KBM-7 (cell line): ENCODE results near the gene CLK2.
A peak's percentile ranks its signal among the peaks of the same experiment; 100 is the strongest.

Experiments used
- DNase-seq: peaks from one replicate; pipeline ENCODE4 v3.0.0-alpha.2; 2015
- in situ Hi-C: fragments of 300-500 bp; cut with MboI; formaldehyde crosslinking; loops from 2 replicates; pipeline ENCODE4 v1.14.3; 2020; ENCODE audit warnings: low sequenced_read_pairs, low pct_unique_long_range_greater_than_20kb, mixed read lengths

Gene CLK2

DNA sequence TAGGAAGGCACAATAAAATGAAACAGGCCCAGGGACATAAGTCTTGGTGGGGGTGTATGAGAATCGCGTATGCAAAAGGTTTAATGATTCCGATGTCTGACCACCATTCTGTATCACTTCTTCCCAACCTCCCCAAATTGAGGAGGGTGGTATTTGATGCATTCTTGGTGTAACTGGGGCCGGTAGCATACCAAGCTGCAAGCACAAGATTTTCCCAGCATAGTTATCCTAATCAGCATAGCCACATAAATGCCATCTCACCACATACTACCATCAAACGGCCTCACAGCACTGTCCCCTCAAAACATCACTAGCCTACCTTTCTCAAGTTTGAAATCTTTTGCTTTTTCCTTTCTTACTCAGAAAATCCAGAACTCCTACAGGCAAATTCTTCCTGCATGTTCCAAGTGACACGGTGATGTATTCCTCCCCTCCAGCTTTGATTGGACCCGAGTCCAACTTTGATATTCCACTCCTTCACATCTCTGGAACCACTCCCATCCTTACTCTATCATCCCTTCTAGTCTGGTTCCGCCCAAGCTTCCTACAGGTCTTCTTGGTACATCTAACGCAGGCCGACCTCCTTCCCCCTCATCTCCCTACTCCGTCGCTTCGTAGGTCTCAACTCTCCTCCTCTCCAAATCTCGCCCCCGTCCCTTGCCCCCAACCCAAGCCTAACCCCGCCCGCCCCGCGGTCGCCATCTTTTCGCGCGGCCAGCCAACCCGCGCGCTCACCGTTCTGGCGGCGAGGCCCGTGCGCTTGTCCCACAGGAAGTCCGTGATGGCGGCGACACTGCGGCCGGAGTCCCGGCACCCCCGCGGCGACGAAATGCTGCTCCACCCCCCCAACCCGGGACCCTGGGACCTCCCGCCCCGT is 600 bp downstream of the CLK2 start:
- peak; percentile 39 for DNase-seq

DNA sequence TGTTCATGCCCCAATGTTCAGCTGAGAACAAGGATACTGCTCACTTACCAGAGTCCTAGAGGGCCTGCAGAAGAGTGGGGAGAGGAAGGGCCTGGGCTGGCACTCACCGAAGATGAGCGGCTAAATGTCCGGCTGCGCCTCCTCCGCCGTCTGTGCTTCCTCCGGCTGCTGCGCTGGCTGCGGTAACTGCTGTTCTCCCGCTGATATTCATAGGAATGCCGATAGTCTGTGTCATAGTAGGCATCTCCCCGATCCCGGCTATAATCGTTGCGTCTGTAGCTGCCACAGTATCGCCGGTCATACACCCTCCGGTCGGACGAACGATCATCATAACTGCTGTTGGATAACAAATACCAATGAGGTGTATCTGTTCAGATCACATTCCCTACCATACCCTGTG is 3.9 kb downstream of the CLK2 start:
- in situ Hi-C loops = no loop called here
- no peak for DNase-seq

More for the DNA sequence above, 600 bp downstream of the CLK2 start:
- in situ Hi-C loops = no loop called here

DNA sequence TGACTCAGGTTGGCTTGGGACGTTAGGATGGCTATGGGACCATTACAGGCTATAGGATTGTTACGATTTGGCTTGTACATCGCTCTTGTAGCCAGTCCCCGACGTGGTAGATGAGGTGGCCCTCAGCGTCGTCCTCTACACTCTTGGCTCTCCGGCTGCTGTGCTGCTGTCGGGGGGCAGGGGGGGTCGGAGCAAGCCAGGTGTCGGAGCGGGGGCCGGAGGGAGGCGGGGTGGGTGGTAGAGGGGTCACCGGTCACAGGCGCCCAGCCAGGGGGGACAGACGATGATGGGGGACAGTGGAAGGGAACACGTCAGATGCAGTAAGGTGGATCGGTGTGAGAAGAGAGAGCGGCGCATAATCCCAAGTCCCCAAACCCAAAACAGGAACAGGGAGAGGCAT is 4.7 kb downstream of the CLK2 start:
- in situ Hi-C loops = no loop called here
- DNase-seq = no peak

DNA sequence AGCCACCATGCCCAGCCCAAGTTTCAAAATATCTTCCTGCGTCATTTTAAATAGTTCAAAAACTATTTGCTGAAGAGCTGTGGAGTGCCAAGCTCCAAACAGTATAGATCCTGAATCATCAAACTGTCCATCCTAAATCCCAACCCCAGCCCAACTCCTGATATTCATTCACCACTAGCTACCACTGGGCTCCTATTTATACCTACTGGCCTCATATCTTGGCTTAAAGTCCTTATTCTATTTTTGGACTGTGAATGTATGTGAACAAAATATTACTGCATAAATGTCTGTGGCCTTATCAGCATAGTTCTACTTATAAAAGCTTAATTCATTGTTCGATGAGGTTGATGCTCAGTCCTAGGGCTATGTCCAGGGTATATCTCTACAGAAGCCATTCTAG is 5.9 kb downstream of the CLK2 start:
- in situ Hi-C loops = no loop called here
- no peak for DNase-seq

DNA sequence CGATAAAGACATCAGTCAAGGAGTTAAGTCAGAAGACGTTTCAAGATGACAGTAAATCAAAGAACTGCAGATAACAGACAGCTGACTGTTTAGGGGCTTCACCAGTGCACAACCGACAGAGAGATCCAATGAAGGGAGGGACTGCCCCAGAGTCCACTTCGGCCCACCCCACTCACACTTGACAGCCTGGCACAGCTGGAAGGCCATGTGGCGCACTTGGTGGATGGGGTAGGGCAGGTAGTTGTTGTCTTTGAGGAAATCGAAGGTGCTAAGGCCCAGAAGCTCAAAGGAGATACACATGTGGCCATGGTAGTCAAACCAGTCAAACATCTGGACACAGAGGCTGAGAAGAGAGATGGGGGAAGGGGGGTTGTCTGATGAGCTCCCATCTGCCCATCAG is 6.8 kb downstream of the CLK2 start:
- in situ Hi-C loops = no loop called here
- no peak for DNase-seq

DNA sequence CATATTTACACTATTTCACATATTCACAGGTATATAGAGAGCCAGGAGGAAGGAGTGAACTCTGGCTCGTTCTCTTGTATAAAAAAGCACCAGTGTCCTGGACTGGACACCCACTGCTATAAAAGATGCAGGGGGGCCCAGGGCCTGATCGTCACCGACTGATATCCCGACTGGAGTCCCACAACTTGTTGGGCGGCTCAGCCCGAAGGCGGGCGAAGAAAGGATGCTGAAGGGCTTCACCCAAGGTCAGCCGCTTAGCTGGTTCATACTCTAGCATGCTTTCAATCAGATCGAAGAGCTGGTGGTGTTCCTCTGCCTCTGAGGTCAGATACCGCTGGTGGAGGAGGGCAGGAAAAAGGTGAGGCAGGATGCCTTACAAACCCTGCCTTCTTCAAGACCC is 10.2 kb downstream of the CLK2 start:
- in situ Hi-C loops = no loop called here
- DNase-seq = no peak

DNA sequence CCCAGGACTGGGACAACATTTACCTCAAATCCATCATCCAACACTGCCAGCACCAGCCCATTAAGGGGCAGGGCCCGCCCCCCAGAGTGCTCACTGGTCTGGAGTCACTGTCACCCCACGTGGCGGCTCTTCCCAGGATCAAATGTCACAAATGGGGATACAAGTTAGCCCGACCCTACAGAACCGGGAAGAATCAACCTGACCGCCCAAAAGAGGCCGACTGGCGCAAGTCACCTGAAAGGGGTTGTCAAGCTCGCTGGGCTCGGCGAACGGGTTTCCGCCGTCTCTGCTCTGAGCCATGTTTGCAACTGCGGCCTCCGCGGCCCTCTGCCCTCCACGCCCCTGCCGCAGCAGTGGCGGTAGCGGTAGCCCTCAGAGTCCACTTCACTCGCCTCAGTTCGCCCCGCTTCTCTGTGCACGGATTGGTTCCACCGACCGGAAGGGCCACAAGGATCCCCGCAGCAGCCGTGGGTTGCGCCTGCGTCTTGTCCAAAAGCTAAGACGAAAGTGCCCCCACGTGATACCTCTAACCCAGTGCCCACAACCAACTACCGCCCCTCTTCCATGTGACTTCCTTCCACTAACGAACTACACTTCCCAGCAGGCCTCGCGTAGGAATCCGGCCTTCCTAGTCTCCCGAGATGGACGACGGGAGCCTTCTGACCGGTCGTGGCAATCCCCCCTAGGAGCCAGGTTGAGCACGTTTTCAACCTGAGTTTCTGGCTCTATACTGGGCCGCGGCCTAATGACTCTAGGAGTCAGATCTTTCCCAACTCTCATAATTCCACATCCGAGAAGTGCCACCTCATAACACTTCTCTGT is 11.2 kb downstream of the CLK2 start, which contains the start of gene SCAMP3:
SCAMP3 (minus strand) TSS at position 509 of the 822 bp plus-strand sequence; CDS start at position 300, 209 bp downstream.
- peak; percentile 97 for DNase-seq
- in situ Hi-C loops = no loop called here

DNA sequence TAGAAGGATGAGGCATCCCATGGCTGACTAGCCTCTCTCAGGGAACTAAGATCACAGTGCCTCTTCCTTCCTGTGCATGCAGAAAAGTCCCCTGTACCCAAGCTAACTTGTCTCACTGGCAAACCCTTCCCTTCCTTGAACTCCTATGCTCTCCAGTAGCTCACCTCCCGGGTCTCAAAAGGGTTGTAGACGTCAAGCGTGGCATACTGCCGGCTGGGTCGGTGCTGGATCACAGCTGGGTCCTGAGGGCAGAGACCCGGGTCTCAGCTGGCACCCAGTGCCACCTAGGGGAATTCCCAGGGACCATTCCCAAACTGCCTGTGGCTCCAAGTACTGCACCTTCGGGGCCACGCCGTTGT is 11.8 kb downstream of the CLK2 start:
- DNase-seq = peak; percentile 48

DNA sequence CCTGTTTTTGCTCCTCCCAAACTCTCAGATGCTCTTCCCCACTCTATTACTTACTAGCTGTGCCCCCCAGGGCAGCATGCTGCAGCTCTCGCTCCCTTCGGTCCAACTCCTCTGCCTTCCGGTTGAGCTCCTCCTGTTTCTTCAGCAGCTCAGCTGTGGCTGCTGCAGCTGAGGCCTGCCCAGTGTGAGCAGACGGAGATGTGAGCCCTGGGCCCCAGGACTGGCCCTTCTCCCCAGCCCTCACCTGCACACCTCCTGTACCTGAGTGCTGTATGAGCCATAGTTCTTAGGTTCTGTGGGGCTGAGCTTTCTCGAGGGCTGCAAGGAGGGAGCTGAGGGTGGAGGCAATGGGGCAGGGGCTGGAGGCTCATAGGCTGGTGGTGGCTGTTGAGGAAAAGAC is 13.0 kb downstream of the CLK2 start:
- in situ Hi-C loops = no loop called here

More for the DNA sequence above, 11.8 kb downstream of the CLK2 start:
- in situ Hi-C loops = no loop called here

DNA sequence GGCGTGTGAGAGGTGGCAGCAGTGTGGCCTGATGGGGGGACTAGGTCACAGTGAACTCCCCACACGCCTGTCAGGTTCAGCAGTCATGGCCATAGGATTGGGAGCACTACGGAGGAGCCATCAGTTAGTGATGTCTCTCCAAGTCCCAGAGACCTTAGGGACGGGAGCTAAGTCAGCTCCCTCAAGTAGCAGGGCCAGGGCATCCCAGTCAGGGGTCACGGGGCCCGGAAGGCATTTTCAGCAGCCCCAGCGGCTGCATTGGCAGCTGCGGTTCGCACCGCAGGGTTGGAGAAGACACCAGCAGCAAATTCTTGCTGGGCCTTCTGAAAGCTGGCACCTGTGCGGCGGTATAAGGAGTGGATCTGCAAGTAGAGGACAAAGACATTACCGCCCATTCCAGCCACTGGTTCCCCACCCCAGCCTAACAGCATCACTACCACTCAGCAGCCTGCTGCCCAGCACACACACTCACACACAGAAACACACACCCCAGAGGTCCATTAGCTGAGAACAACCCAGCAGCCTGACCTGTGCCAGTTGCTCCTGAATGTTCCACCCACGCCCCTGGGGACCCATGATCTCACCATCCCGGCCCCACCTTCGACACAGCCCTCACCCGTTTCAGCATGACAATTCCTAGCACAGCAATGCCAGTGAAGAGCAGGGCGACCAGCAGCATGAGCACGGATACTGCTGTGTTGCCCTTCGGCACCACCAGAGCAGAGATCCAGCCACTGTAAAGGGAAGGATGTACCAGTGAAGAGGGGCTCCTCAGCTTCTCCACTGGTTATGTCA is 17.0 kb downstream of the CLK2 start:
- in situ Hi-C loops = no loop called here
- no peak for DNase-seq

More for the DNA sequence above, 13.0 kb downstream of the CLK2 start:
- DNase-seq = no peak

DNA sequence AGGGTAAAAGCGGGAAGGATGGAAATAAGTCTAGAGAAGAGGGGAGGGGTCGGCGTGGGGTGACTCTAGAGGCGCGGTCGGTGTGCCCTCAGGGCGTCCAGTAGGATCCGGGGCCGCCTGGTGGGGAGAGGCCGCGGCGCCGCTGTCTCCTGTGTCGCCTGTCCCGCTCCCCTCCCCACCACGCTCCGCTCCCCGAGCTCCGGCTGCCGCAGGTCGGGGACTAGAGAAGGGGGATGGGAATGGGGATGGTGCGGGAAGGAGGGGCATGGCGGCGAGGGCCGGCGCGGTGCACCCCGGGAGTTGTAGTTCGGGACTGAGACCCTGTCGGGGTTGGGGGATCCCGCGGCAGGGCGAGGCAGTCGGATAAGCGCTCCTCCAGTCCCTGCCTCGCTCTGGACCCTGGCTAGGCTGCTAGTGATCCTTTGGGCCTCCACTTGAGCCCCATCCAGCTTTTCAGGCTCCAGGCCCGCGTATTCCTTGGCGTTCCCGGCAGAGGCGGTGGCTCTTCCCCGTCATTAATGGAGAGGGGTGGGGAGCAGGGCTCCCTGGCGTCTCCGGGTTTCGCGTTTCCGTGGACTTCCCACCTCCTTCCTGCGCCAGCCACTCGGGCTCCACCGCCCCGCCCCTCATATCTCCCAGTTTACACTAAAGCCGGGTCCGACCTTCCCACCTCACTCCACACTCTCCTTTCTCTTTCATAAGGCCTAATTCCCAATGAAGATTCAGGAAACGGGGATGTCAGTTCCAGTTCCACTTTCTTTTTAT is 17.9 kb downstream of the CLK2 start, which contains the start of gene ENTREP3:
ENTREP3 (minus strand) TSS at position 241 of the 765 bp plus-strand sequence. CDS start 606 bp downstream, outside the sequence.
- peak; percentile 76 for DNase-seq
- in situ Hi-C loops = no loop called here

DNA sequence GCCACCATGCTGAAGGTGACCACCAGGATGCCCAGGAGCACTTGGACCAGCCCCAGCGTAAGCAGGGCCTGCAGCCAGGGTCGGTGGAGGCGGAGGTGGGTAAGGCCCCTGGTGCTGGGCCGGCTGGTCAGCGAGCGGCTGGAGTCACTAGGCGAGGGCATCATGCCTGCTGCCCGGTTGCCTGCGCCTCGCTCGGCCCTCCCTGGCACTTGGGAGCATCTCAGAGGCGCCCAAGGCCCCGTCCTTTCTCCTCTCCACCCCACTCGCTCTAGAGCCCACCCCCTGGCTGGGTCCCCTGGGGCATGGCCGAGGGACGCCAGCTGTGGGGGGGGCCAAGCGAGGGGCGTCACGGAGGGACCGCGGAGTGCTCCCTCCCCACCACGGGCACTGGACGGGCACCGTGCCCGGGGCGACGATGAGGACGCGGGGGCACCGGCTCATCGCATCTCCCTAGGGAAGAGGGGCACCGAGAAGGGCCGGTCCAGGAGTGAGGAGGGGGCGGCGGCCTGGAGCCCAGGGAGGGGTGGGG is 18.5 kb downstream of the CLK2 start:
- no peak for DNase-seq
- in situ Hi-C loops = no loop called here

DNA sequence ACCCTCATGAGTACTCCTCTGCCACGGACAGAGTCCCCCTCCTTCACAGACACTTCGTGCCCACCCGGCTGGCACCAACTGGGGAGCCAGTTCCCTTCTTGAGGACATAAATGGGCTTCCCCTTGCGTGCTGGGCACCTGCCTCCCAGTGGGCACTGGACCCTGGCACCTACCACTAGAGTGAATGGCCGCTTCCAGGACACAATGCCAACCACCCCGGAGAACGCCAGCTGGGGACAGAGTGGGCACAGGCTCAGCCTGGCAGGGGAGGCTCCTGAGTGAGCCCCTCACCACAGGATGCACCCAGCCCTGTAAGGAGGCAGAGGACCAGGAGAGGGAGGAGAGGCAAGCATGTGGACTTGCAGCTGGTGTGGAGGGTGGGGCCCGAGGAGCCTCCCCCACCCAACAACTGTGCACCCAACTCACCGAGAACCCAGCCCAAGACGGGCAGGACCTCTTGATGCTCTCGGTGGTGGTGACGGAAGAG is 19.0 kb downstream of the CLK2 start:
- DNase-seq = no peak
- in situ Hi-C loops = no loop called here

DNA sequence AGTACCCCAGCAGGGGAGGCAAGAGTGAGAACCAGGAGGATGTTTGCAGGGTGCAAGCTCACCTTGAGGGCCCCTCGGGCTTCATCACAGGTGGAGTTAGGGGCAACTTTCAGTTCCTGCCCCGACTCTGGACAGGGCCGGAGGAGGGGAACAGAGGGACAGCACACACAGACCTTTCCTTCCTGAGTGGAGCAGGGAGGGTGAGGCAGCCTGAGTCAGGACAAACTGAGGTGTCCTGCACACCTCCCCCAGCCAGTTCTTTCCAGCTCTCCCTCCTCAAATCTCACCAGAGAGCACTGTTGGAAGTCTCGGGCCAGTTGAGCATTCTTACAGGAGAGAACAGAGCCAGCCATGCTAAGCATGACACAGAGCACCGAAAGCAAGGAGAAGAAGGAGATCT is 19.5 kb downstream of the CLK2 start:
- in situ Hi-C loops = no loop called here
- DNase-seq = no peak

DNA sequence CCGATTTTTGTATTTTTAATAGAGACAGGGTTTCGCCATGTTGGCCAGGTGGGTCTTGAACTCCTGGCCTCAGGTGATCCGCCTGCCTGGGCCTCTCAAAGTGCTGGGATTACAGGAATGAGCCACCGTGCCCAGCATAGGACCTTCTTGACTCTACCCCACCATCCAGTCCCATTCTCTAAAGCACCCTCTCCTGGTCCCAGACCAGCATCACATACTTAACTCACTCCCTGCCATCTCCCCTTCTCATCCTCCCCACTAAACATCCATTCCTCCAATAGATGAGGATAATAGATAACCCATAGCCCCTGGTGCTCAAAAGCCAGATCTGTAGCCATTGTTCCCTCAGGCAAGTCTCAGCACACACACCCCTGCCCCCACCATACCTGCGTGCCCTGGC is 20.1 kb downstream of the CLK2 start:
- DNase-seq = peak; percentile 28
- in situ Hi-C loops = no loop called here

DNA sequence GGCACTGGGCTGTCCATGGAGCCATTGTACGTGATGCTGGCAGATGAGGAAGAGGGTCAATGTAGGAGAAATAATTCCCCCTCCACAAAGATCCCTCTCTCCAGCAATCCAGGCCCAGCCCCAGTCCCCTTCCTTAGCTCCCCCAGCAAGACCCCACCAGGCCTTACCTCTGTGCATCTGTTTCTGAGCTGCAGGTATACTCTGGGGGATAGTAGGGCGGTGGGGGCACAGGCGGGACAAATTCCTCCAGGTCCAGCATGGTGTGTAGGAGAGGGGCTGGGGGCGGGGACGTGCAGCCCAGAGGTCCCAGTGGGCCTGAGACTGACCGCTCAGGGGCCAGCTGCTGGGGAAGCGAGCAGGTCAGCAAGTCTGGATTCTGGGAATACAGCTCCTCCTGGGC is 21.7 kb downstream of the CLK2 start:
- no peak for DNase-seq
- in situ Hi-C loops = no loop called here

DNA sequence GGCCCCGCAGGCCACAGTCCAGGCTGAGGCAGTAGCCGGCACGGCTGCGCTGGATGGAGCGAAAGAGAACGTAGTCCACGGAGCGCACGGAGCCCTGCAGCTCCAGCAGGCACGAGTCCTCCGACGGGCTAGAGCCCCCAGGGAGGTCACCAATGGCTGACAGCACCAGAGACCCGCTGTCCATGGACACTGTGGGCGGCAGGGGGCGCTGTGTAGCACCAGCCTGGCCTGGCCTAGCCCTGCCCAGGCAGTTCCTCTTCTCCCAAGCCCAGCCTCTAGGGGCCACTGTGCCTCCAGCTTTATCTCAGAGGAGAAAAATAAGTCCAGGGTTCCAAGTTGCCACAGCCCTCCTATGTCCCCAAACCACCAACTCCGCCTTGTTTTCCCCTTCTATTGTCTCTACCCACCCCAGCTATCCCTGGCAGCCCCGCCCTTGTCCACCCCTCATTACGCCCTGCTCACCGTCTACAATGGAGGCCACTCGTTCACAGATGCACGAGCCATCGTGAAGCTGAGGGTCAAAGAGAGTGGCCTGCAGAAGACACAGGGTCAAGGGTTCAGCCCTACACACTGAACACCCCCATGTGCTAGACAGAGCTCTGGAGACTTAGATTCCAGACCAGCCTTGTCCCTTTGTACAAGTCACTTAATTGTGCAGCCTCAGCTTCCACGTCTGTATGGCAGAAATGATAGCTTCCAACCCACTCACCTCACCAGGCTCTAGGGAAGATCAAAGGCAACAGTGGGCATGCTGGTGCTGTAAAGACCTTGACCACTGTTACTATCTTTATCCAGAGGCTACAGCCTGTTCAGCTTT is 22.5 kb downstream of the CLK2 start:
- in situ Hi-C loops = no loop called here
- DNase-seq = peak; percentile 93

DNA sequence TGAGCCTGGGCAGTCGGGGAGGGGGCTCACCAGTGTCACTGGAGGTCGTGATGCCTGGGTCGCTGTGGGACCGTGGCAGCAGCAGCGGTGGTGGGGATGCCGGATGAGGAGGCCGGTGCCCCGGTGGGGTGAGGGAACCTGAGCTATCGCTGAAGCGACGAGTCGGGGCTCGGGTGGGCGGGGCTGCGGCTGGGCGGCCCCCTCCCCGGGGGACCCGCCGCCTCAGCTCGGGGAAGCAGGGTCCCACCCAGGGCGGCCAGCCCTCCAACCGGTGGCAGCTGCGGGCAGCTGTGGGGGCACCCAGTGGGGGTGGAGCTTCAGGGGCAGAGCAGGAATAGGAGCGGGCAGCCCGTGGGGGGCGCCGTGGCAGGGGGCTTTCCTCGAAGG is 23.1 kb downstream of the CLK2 start:
- no peak for DNase-seq

More for the DNA sequence above, 23.1 kb downstream of the CLK2 start:
- in situ Hi-C loops = no loop called here
